SIG-M5 treated with dmso at 0.1 percent for 504 hours (cell line): ENCODE data around the gene HBG2.

Experiments
- DNase-seq: peaks from one replicate; lab custom pipeline; 2025; ENCODE audit not compliant: unreplicated experiment; lab: John Stamatoyannopoulos, UW

Gene HBG2

GRCh38 chr11:5231111-5231510 lies 23.5 kb downstream of the HBG2 start:
- DNase-seq = no peak

- no peak for DNase-seq
These were observed 24.3 kb downstream of the HBG2 start for GRCh38 chr11:5230266-5230665.

- DNase-seq = no peak
These were observed 24.8 kb downstream of the HBG2 start for GRCh38 chr11:5229796-5230195.

GRCh38 chr11:5229356-5229755 lies 25.2 kb downstream of the HBG2 start:
- DNase-seq = no peak

- no peak for DNase-seq
These were observed 26.5 kb downstream of the HBG2 start for GRCh38 chr11:5228124-5228523.

- no peak for DNase-seq
These were observed 26.9 kb downstream of the HBG2 start for GRCh38 chr11:5227681-5228080.

- DNase-seq = no peak
These were observed 27.8 kb downstream of the HBG2 start, which contains the start of gene HBB for GRCh38 chr11:5226732-5227310. TSS of gene HBB (minus strand) at chr11:5227071. CDS start at chr11:5227021, 50 bp downstream.

- no peak for DNase-seq
These were observed 29.1 kb downstream of the HBG2 start for GRCh38 chr11:5225480-5225871.

GRCh38 chr11:5224538-5225479 lies 29.8 kb downstream of the HBG2 start:
- no peak for DNase-seq

GRCh38 chr11:5223686-5224085 lies 30.9 kb downstream of the HBG2 start:
- no peak for DNase-seq

- no peak for DNase-seq
These were observed 31.4 kb downstream of the HBG2 start for GRCh38 chr11:5223146-5223545.

GRCh38 chr11:5210376-5210885 lies 44.1 kb downstream of the HBG2 start:
- no peak for DNase-seq

GRCh38 chr11:5204787-5205186 lies 49.8 kb downstream of the HBG2 start:
- no peak for DNase-seq

GRCh38 chr11:5203366-5203765 lies 51.2 kb downstream of the HBG2 start:
- DNase-seq = no peak
